ENCODE results near the gene RGMB. TPM values are rescaled to one million over a fixed set of nuclear protein-coding genes. Genes with fewer than 3 reads are reported as not detected.
A peak's percentile ranks its signal among the peaks of the same experiment; 100 is the strongest.

The RGMB gene
- total and polyA plus RNA-seq, 2 of the 13 experiments (the other 11 are each of a cell fraction or from before 2014, with no cell fraction given), result 3.0 to 3.8 TPM

- Histone ChIP-seq H3K4me2 (ENCODE audit: low read depth, low read length) (peak overlapping the region; percentile 86), H3K4me3 (replicated peaks in 1 of 3; ENCODE audit: insufficient read depth in 1 of 3, low read depth in 2 of 3, low read length in 3 of 3) (peak overlapping the region; percentile 62 to 81 (median 72)), H3K27ac (ENCODE audit: extremely low read length, insufficient read depth, low read length) (no peak overlapping the region), H3K9ac (ENCODE audit: insufficient read depth, low read depth, low read length) (peak overlapping the region; percentile 39; the same call in 1 of the 2 replicates), H3K9me3 (ENCODE audit: low read length) (no peaks in the 10 kb centered on the region), H3K36me3 (replicated peaks in 1 of 2; ENCODE audit: control insufficient read depth in 1 of 2, insufficient read depth in 2 of 2, low read length in 2 of 2) (no peaks in the 10 kb centered on the region), H4K20me1 (ENCODE audit: insufficient read depth, low read length) (peaks cover 3% of the 10 kb centered on the region; the same call in 1 of the 2 replicates), H3K79me2 (ENCODE audit: insufficient read depth, low read length) (peaks cover 6% of the 10 kb centered on the region), H3K4me1 (ENCODE audit: insufficient read depth, low read length) (peaks cover 24% of the 10 kb centered on the region), H3K27me3 (ENCODE audit: control insufficient read depth in 1 of 2, insufficient read depth in 2 of 2, low read length in 2 of 2) (peaks cover 0 to 5% of the 10 kb centered on the region in 2 experiments; a peak in 1 of 5 replicates), H2AFZ (ENCODE audit: low read length) (peak overlapping the region; percentile 55)
- FAIRE-seq (no peak), ATAC-seq (no peak), DNase-seq (ENCODE audit: low spot score) (no peak)
- POLR2A ChIA-PET, result no interaction called here
- in situ Hi-C loops (cut with HindIII; ENCODE audit: extremely low pct_ligation_motif_present, low pct_unique_long_range_greater_than_20kb) (loop anchor here (5.0 to 10.0 kb wide), 2 partner anchors 157 to 255 kb away; partner anchors contain the start of gene CHD1), intact Hi-C loops (cut with micrococcal nuclease; ENCODE audit: unreplicated experiment) (loop anchor here (1.0 to 10.0 kb wide), 4 partner anchors 26 to 1475 kb away; no protein-coding TSS in a partner anchor)
- CTCF ChIA-PET (ENCODE audit: low intra/inter-chr PET ratio, low total read pairs), result interaction anchor here (1.3 to 1.7 kb wide), 2 partner anchors 25 to 26 kb away, joined by 3 to 6 read pairs; no protein-coding TSS in a partner anchor
- 10% methylated on average over 4 of the region's 12 CpGs for WGBS (ENCODE audit: low lambda C conversion rate)
- no TSS peak for BruUV-seq (replicated peaks)
- TF ChIP-seq ZNF816 (CRISPR knock-in tag; IDR thresholded peaks at IDR 0.05; ENCODE audit: borderline replicate concordance) (0 out of 2 replicates have a peak, but pooled peaks have one; percentile 5), ZNF577 (CRISPR knock-in tag; IDR thresholded peaks at IDR 0.05; ENCODE audit: borderline replicate concordance, low read depth) (no peak), NBN (conservative IDR thresholded peaks at IDR 0.05) (no peak), ZNF326 (CRISPR knock-in tag; IDR thresholded peaks at IDR 0.05; ENCODE audit: borderline replicate concordance) (no peak), HOXA5 (CRISPR knock-in tag; IDR thresholded peaks at IDR 0.05) (peak; percentile 8; the same call in 1 of the 2 replicates), ZNF687 (CRISPR knock-in tag; IDR thresholded peaks at IDR 0.05) (peak; percentile 2; the same call in 1 of the 2 replicates), NFKB2 (CRISPR knock-in tag; IDR thresholded peaks at IDR 0.05; ENCODE audit: borderline replicate concordance) (no peak), ZFP36L2 (CRISPR knock-in tag; IDR thresholded peaks at IDR 0.05) (no peak), HNF4G (IDR thresholded peaks at IDR 0.05; ENCODE audit: borderline replicate concordance, low read depth, low read length) (no peak), HNF4G (CRISPR knock-in tag; IDR thresholded peaks at IDR 0.05; ENCODE audit: borderline replicate concordance, low read depth) (no peak), ZNF773 (CRISPR knock-in tag; IDR thresholded peaks at IDR 0.05; ENCODE audit: borderline replicate concordance) (no peak)
- TF ChIP-seq, protein P1, sequence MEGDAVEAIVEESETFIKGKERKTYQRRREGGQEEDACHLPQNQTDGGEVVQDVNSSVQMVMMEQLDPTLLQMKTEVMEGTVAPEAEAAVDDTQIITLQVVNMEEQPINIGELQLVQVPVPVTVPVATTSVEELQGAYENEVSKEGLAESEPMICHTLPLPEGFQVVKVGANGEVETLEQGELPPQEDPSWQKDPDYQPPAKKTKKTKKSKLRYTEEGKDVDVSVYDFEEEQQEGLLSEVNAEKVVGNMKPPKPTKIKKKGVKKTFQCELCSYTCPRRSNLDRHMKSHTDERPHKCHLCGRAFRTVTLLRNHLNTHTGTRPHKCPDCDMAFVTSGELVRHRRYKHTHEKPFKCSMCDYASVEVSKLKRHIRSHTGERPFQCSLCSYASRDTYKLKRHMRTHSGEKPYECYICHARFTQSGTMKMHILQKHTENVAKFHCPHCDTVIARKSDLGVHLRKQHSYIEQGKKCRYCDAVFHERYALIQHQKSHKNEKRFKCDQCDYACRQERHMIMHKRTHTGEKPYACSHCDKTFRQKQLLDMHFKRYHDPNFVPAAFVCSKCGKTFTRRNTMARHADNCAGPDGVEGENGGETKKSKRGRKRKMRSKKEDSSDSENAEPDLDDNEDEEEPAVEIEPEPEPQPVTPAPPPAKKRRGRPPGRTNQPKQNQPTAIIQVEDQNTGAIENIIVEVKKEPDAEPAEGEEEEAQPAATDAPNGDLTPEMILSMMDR (CRISPR knock-in tag; IDR thresholded peaks at IDR 0.05), result peak; percentile 9; the same call in 1 of the 2 replicates
- TF ChIP-seq, protein P2, sequence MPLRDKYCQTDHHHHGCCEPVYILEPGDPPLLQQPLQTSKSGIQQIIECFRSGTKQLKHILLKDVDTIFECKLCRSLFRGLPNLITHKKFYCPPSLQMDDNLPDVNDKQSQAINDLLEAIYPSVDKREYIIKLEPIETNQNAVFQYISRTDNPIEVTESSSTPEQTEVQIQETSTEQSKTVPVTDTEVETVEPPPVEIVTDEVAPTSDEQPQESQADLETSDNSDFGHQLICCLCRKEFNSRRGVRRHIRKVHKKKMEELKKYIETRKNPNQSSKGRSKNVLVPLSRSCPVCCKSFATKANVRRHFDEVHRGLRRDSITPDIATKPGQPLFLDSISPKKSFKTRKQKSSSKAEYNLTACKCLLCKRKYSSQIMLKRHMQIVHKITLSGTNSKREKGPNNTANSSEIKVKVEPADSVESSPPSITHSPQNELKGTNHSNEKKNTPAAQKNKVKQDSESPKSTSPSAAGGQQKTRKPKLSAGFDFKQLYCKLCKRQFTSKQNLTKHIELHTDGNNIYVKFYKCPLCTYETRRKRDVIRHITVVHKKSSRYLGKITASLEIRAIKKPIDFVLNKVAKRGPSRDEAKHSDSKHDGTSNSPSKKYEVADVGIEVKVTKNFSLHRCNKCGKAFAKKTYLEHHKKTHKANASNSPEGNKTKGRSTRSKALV (CRISPR knock-in tag; IDR thresholded peaks at IDR 0.05), result 0 out of 2 replicates have a peak, but pooled peaks have one; percentile 49
- TF ChIP-seq, protein P3, sequence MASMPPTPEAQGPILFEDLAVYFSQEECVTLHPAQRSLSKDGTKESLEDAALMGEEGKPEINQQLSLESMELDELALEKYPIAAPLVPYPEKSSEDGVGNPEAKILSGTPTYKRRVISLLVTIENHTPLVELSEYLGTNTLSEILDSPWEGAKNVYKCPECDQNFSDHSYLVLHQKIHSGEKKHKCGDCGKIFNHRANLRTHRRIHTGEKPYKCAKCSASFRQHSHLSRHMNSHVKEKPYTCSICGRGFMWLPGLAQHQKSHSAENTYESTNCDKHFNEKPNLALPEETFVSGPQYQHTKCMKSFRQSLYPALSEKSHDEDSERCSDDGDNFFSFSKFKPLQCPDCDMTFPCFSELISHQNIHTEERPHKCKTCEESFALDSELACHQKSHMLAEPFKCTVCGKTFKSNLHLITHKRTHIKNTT (CRISPR knock-in tag; IDR thresholded peaks at IDR 0.05), result no peak
Measured at GRCh38 chr5:98769959-98770208, 3.6 kb upstream of the RGMB start.

All from HepG2 (cell line).